Endodermal cell (in vitro differentiated cells): ENCODE measurements around the gene ATXN1. TPM values are rescaled to one million over a fixed set of nuclear protein-coding genes. Genes with fewer than 3 reads are reported as not detected.

Experiments used
- DNase-seq: peaks from one replicate; pipeline ENCODE4 v3.0.0-alpha.2; 2017
- H3K27ac ChIP-seq: 2 replicates; pipeline ENCODE4 v1.5.1; 2013; ENCODE audit warnings: mild to moderate bottlenecking, low read depth, low read length, moderate library complexity
- H3K27me3 ChIP-seq: 2 replicates; pipeline ENCODE4 v1.6.1; 2013; ENCODE audit warnings: mild to moderate bottlenecking, low read length, moderate library complexity; ENCODE audit not compliant: insufficient read depth, control insufficient read depth, poor library complexity, severe bottlenecking
- H3K36me3 ChIP-seq: 2 replicates; pipeline ENCODE4 v1.7.0; 2013; ENCODE audit warnings: mild to moderate bottlenecking, low read length, moderate library complexity; ENCODE audit not compliant: control insufficient read depth, insufficient read depth
- H3K4me1 ChIP-seq: one replicate; pipeline ENCODE4 v1.7.0; 2013; ENCODE audit warnings: low read length; ENCODE audit not compliant: control insufficient read depth, insufficient read depth
- H3K4me3 ChIP-seq: 2 replicates; pipeline ENCODE4 v1.5.1; 2013; ENCODE audit warnings: mild to moderate bottlenecking, low read length, moderate library complexity
- H3K9ac ChIP-seq: 2 replicates; pipeline ENCODE4 v1.6.1; 2013; ENCODE audit warnings: mild to moderate bottlenecking, low read length, moderate library complexity; ENCODE audit not compliant: poor library complexity, severe bottlenecking; ENCODE audit errors: extremely low read depth
- H3K9me3 ChIP-seq: 2 replicates; pipeline ENCODE4 v1.6.1; 2013; ENCODE audit warnings: mild to moderate bottlenecking, low read length, moderate library complexity; ENCODE audit not compliant: control insufficient read depth
- H3K27ac Mint-ChIP-seq: 2 replicates; pipeline ENCODE4 v1.8.0; 2020; ENCODE audit warnings: mixed read lengths
- H3K27me3 Mint-ChIP-seq: 2 replicates; pipeline ENCODE4 v1.8.0; 2021; ENCODE audit warnings: mild to moderate bottlenecking, mixed read lengths; ENCODE audit not compliant: insufficient read depth
- H3K36me3 Mint-ChIP-seq: 2 replicates; pipeline ENCODE4 v1.8.0; 2020; ENCODE audit warnings: low read depth, mixed read lengths
- H3K4me1 Mint-ChIP-seq: 2 replicates; pipeline ENCODE4 v1.8.0; 2020; ENCODE audit warnings: mixed read lengths
- H3K4me3 Mint-ChIP-seq: 2 replicates; pipeline ENCODE4 v1.8.0; 2020; ENCODE audit warnings: mild to moderate bottlenecking, moderate library complexity, mixed read lengths
- H3K9me3 Mint-ChIP-seq: 2 replicates; pipeline ENCODE4 v1.8.0; 2020; ENCODE audit warnings: mild to moderate bottlenecking, mixed read lengths
- CTCF ChIP-seq: fragments of 200-600 bp; sonication (generic); conservative IDR thresholded peaks from 2 replicates; pipeline ENCODE4 v1.5.0; 2021; ENCODE audit warnings: antibody characterized with exemption, mild to moderate bottlenecking
- WGBS, 2 experiments: methylation state at CpG; one replicate each; pipeline versions ENCODE4 v1.1.5 to v1.1.7; 2013; ENCODE audit warnings: missing lambda C conversion rate in 2 of 2, mixed read lengths in 1 of 2; ENCODE audit not compliant: insufficient coverage in 1 of 2, insufficient read length in 1 of 2; 5-methylcytosine and 5-hydroxymethylcytosine counted together
- total RNA-seq, 2 donors: library from RNA; stranded (reverse); fragmentation: NEBNext Ultra II Directional in 1 of 2; extraction: Animal tissue kit (Norgen Biotek cat#: 25700) in 1 of 2; gene quantifications; 2 replicates in 1 of 2; 3 replicates in 1 of 2; pipeline ENCODE4 v1.2.1, GENCODE V29; 2021

Gene ATXN1
- total RNA-seq, 2 donors from 2014 or later: 10.4 to 15.9 TPM

GRCh38 chr6:16441262-16441661 lies 320.0 kb downstream of the ATXN1 start:
- no peaks in the 10 kb centered on the region for H3K36me3 ChIP-seq
- whole genome bisulfite sequencing, 2 experiments: 96% methylated on average over 2 of the region's 2 CpGs; no CpG with 5 or more reads in 1 of the 2 experiments

GRCh38 chr6:16440636-16441212 lies 320.5 kb downstream of the ATXN1 start:
- WGBS, 2 experiments: 93% methylated on average over 5 to 7 of the region's 7 CpGs
- no peak for DNase-seq
- no peak overlapping the region for H3K9ac ChIP-seq
- H3K9me3 Mint-ChIP-seq: no peaks in the 10 kb centered on the region
- no peaks in the 10 kb centered on the region for H3K4me1 Mint-ChIP-seq
- no peak for TF ChIP-seq CTCF
- no peak overlapping the region for H3K4me3 ChIP-seq
- no peaks in the 10 kb centered on the region for H3K27me3 ChIP-seq
- no peaks in the 10 kb centered on the region for H3K27me3 Mint-ChIP-seq
- no peaks in the 10 kb centered on the region for H3K36me3 ChIP-seq
- no peak overlapping the region for H3K4me3 Mint-ChIP-seq
- H3K27ac ChIP-seq: no peak overlapping the region
- H3K9me3 ChIP-seq: no peaks in the 10 kb centered on the region
- H3K4me1 ChIP-seq: no peaks in the 10 kb centered on the region
- no peak overlapping the region for H3K27ac Mint-ChIP-seq
- H3K36me3 Mint-ChIP-seq: no peaks in the 10 kb centered on the region

More at GRCh38 chr6:16441262-16441661, 320.0 kb downstream of the ATXN1 start:
- H3K27ac ChIP-seq: no peak overlapping the region
- no peaks in the 10 kb centered on the region for H3K27me3 ChIP-seq
- H3K4me3 Mint-ChIP-seq: no peak overlapping the region
- H3K27me3 Mint-ChIP-seq: no peaks in the 10 kb centered on the region
- H3K9me3 ChIP-seq: no peaks in the 10 kb centered on the region
- no peaks in the 10 kb centered on the region for H3K4me1 Mint-ChIP-seq
- no peaks in the 10 kb centered on the region for H3K9me3 Mint-ChIP-seq
- no peak overlapping the region for H3K27ac Mint-ChIP-seq
- H3K4me1 ChIP-seq: no peaks in the 10 kb centered on the region
- no peak overlapping the region for H3K4me3 ChIP-seq
- no peak for TF ChIP-seq CTCF
- no peaks in the 10 kb centered on the region for H3K36me3 Mint-ChIP-seq
- no peak for DNase-seq
- no peak overlapping the region for H3K9ac ChIP-seq

GRCh38 chr6:16438718-16439591 lies 322.3 kb downstream of the ATXN1 start:
- Histone ChIP-seq H3K4me3 (no peak overlapping the region), H3K4me1 (no peaks in the 10 kb centered on the region), H3K27ac (no peak overlapping the region), H3K9me3 (no peaks in the 10 kb centered on the region), H3K36me3 (no peaks in the 10 kb centered on the region), H3K9ac (no peak overlapping the region), H3K27me3 (no peaks in the 10 kb centered on the region)
- no peaks in the 10 kb centered on the region for H3K4me1 Mint-ChIP-seq
- no peak overlapping the region for H3K4me3 Mint-ChIP-seq
- no peak for TF ChIP-seq CTCF
- 60 to 79% methylated on average over 1 to 7 of the region's 14 CpGs for WGBS, 2 experiments
- H3K27ac Mint-ChIP-seq: no peak overlapping the region
- H3K36me3 Mint-ChIP-seq: no peaks in the 10 kb centered on the region
- DNase-seq: no peak
- no peaks in the 10 kb centered on the region for H3K9me3 Mint-ChIP-seq
- no peaks in the 10 kb centered on the region for H3K27me3 Mint-ChIP-seq
